Endothelial cell (in vitro differentiated cells): Measurements from ENCODE around the gene SLC12A3. TPM values are rescaled to one million over a fixed set of nuclear protein-coding genes. Genes with fewer than 3 reads are reported as not detected.

Experiments used
- DNase-seq: peaks from one replicate; pipeline ENCODE4 v3.0.0; 2021; ENCODE audit warnings: low spot score
- H3K27ac Mint-ChIP-seq: one replicate; pipeline ENCODE4 v1.8.0; 2021; ENCODE audit warnings: mixed read lengths, inconsistent platforms; ENCODE audit not compliant: unreplicated experiment
- H3K27me3 Mint-ChIP-seq: one replicate; pipeline ENCODE4 v1.8.0; 2021; ENCODE audit warnings: mild to moderate bottlenecking, moderate library complexity, mixed read lengths, inconsistent platforms; ENCODE audit not compliant: unreplicated experiment
- H3K36me3 Mint-ChIP-seq: one replicate; pipeline ENCODE4 v1.8.0; 2021; ENCODE audit warnings: mild to moderate bottlenecking, low read depth, mixed read lengths, inconsistent platforms; ENCODE audit not compliant: unreplicated experiment
- H3K4me1 Mint-ChIP-seq: one replicate; pipeline ENCODE4 v1.8.0; 2021; ENCODE audit warnings: mild to moderate bottlenecking, mixed read lengths, inconsistent platforms; ENCODE audit not compliant: unreplicated experiment
- H3K4me3 Mint-ChIP-seq: one replicate; pipeline ENCODE4 v1.8.0; 2021; ENCODE audit warnings: mild to moderate bottlenecking, mixed read lengths, inconsistent platforms; ENCODE audit not compliant: unreplicated experiment
- H3K9me3 Mint-ChIP-seq: one replicate; pipeline ENCODE4 v1.8.0; 2021; ENCODE audit warnings: mixed read lengths, inconsistent platforms; ENCODE audit not compliant: unreplicated experiment
- total RNA-seq: library from RNA; stranded (reverse); fragmentation: NEBNext Ultra II Directional; extraction: Animal tissue kit (Norgen Biotek cat#: 25700); gene quantifications from one replicate; pipeline ENCODE4 v1.2.1, GENCODE V29; 2021; ENCODE audit not compliant: unreplicated experiment
- TF ChIP-seq, protein P1 (sequence below): fragments of 200-600 bp; sonication (generic); IDR thresholded peaks from one replicate; pipeline ENCODE4 v1.5.0; 2021; ENCODE audit warnings: antibody characterized with exemption; ENCODE audit not compliant: unreplicated experiment

Gene SLC12A3
- total RNA-seq, 1 donor from 2014 or later = not detected

DNA sequence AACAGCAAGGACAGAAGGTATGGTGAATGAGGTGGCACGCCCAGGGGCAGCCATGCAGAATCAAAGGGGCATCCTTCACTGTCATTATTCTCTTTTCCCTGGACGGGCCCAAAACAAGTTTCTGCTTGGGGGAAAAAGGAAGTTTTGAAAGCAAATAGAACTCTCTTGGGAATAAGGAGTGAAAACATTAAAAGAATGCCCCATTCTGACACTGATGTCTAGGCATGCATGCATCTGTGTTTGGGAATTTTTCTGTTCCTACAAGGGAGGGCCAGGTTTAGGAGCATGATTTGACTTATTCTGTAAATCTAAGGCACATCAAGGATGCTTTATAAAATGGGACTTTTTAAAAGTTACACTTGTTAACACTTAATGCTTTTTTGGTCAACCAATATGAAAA lies 34.3 kb upstream of the SLC12A3 start:
- no peaks in the 10 kb centered on the region for H3K4me1 Mint-ChIP-seq
- TF ChIP-seq, protein P1, sequence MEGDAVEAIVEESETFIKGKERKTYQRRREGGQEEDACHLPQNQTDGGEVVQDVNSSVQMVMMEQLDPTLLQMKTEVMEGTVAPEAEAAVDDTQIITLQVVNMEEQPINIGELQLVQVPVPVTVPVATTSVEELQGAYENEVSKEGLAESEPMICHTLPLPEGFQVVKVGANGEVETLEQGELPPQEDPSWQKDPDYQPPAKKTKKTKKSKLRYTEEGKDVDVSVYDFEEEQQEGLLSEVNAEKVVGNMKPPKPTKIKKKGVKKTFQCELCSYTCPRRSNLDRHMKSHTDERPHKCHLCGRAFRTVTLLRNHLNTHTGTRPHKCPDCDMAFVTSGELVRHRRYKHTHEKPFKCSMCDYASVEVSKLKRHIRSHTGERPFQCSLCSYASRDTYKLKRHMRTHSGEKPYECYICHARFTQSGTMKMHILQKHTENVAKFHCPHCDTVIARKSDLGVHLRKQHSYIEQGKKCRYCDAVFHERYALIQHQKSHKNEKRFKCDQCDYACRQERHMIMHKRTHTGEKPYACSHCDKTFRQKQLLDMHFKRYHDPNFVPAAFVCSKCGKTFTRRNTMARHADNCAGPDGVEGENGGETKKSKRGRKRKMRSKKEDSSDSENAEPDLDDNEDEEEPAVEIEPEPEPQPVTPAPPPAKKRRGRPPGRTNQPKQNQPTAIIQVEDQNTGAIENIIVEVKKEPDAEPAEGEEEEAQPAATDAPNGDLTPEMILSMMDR = no peak
- no peak for DNase-seq
- H3K27me3 Mint-ChIP-seq = no peaks in the 10 kb centered on the region
- no peak overlapping the region for H3K27ac Mint-ChIP-seq
- peaks cover 19% of the 10 kb centered on the region for H3K36me3 Mint-ChIP-seq
- H3K4me3 Mint-ChIP-seq = no peak overlapping the region
- no peaks in the 10 kb centered on the region for H3K9me3 Mint-ChIP-seq

DNA sequence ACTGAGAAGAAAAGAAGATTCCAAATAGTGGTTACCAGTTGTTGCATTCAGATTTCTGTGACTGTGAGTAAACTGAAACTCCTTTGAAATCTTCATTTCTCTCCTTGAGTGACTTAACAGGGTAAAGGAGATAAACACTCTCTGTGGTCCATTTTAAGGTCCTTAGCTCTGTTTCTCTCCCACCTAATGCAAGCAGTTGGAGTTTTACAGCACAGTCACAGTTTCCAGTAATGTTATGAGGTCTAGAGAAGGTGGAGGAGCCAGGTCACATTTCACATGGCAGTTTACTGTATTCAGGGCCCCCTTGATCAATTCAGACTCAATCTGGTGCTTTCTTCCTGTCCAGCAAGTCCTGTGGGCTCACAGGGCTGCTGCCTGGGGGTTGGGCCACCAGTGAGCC lies 32.2 kb upstream of the SLC12A3 start:
- DNase-seq = no peak
- Mint-ChIP-seq H3K27me3 (no peaks in the 10 kb centered on the region), H3K4me3 (no peak overlapping the region), H3K4me1 (no peaks in the 10 kb centered on the region), H3K36me3 (peaks cover 23% of the 10 kb centered on the region), H3K9me3 (no peaks in the 10 kb centered on the region), H3K27ac (no peak overlapping the region)
- TF ChIP-seq, protein P1 = no peak

DNA sequence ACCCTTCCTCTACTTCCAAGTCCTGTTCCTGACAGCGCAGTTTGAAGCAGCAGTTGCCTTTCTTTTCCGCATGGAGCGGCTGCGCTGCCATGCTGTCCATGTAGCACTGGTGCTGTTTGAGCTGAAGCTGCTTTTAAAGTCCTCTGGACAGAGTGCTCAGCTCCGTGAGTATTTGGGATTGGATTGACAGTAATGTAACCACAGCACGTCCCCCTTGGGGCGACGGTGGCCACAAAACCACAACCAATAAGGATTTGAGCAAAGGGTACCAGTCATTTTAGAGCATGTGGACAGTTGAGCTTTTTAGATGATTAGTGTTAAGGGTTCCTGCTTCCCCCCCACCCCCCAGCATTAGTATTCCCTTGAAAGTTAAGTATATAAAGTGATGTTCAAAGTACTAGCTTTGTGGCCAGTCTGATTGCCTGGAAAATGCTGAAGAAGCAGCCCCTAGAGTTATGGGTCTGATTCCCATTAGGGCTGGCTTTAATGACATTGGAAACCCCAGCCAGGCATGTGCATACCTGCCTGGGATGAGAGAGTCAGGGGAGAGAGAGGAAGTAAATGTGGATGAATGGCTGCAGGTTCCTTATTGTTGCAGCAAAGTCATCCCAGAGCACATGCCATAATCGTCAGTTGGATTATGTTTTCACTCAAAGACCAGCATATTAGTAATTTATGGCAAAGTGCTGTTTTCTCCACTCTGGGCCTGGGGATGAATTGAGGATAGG lies 31.6 kb upstream of the SLC12A3 start:
- peaks cover 23% of the 10 kb centered on the region for H3K36me3 Mint-ChIP-seq
- H3K4me3 Mint-ChIP-seq = no peak overlapping the region
- DNase-seq = no peak
- peaks cover 3% of the 10 kb centered on the region for H3K4me1 Mint-ChIP-seq
- H3K27me3 Mint-ChIP-seq = no peaks in the 10 kb centered on the region
- no peaks in the 10 kb centered on the region for H3K9me3 Mint-ChIP-seq
- TF ChIP-seq, protein P1 = no peak
- H3K27ac Mint-ChIP-seq = no peak overlapping the region

DNA sequence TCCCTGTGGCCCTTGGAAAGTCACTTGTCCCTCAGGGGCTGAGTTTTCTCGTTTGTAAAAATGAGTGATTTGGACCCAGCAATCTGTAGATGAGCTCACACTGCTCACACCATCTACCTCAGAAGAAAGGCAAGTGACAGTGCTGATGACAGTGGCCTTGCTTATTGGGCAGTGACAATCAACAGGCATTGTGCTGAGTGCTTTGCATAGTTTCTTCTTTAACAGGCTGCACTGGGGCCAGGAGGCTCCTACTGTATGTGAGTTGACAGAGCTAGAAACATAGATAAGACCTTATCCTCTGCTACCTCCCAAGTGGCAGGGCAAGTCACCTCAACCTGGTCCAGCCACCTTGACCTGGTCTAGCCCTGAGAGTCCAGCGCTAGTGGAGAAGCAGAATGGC lies 29.7 kb upstream of the SLC12A3 start:
- H3K4me1 Mint-ChIP-seq = peaks cover 20% of the 10 kb centered on the region

More for the DNA sequence above, 29.7 kb upstream of the SLC12A3 start:
- H3K9me3 Mint-ChIP-seq = no peaks in the 10 kb centered on the region
- H3K4me3 Mint-ChIP-seq = no peak overlapping the region
- no peak overlapping the region for H3K27ac Mint-ChIP-seq
- TF ChIP-seq, protein P1 = no peak
- H3K27me3 Mint-ChIP-seq = no peaks in the 10 kb centered on the region
- H3K36me3 Mint-ChIP-seq = peaks cover 17% of the 10 kb centered on the region
- no peak for DNase-seq
